Raji (cell line): ENCODE data around the gene SLC34A1.
A peak's percentile ranks its signal among the peaks of the same experiment; 100 is the strongest.

Experiments
- POLR2A ChIP-seq: IDR thresholded peaks from 2 replicates; pipeline ENCODE4 v1.6.1; 2011; ENCODE audit warnings: low read depth, low read length, control low read depth; ENCODE audit not compliant: insufficient read depth

SLC34A1 gene

DNA sequence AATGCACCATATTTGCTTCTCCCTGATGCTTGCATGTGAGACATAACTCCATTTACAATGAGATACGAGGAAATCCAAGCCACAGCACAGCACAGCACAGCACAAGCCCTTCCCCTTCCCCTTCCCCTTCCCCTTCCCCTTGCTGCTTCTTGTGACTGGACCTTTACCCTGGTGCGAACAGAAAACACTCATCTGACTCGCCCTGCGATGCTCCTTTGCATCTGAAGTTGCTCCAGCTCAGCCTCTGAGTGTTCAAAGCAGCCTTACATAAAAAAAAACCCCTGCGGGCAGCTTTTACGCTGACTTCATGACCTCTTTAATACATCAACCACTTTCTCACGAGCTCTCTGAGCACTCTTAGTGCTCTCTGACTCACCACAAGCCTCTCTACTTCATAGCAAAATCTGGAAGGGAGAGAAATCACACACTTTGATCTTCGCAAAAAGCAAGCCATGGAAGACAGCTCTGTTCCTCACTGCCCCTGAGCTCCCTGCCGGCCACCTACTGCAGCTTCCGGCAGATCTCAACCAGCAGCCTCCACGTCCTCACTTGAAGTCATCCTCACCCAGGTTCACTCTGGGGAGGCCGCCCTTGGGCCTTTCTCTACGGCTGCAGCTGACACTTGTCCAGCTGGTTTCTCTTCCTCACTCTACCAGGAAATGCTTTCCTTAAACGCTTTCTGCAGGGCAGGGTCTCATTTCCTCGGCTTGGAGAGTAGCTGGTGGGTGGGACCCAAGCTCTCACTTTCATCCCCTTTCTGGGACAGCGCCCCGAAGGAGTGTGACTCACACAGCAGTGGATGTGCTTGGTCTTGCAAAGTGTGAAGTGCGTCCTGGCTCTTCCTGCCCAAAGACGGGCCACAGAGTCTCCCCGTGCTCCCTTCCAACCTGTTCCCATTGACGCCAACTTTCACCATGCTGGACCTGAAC is 5.3 kb downstream of the SLC34A1 start:
- TF ChIP-seq POLR2A = no peak; the same call in 1 of the 2 replicates

- TF ChIP-seq POLR2A = 0 out of 2 replicates have a peak, but pooled peaks have one; percentile 20
These were observed 6.4 kb downstream of the SLC34A1 start for GRCh38 chr5:177390363-177391300.

GRCh38 chr5:177392765-177393164 is 8.5 kb downstream of the SLC34A1 start:
- no peak for TF ChIP-seq POLR2A

GRCh38 chr5:177393206-177393765 is 9.1 kb downstream of the SLC34A1 start:
- TF ChIP-seq POLR2A = no peak

GRCh38 chr5:177393990-177394389 is 9.8 kb downstream of the SLC34A1 start:
- TF ChIP-seq POLR2A = no peak

GRCh38 chr5:177396078-177396477 is 11.8 kb downstream of the SLC34A1 start:
- no peak for TF ChIP-seq POLR2A

GRCh38 chr5:177396807-177397206 is 12.6 kb downstream of the SLC34A1 start:
- TF ChIP-seq POLR2A = no peak

DNA sequence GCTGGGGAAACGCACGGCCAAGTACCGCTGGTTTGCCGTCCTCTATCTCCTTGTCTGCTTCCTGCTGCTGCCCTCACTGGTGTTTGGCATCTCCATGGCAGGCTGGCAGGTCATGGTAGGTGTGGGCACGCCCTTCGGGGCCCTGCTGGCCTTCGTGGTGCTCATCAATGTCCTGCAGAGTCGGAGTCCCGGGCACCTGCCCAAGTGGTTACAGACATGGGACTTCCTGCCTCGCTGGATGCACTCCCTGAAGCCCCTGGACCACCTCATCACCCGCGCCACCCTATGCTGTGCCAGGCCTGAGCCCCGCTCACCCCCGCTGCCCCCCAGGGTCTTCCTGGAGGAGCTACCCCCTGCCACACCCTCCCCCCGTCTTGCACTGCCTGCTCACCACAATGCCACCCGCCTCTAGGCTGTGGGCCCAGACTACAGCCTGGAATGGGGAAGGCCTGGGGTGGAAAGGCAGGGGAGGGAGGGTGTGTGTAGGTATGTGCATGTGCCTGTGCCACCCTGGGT is 13.7 kb downstream of the SLC34A1 start:
- no peak for TF ChIP-seq POLR2A

- no peak for TF ChIP-seq POLR2A
These were observed 16.0 kb downstream of the SLC34A1 start, which contains the start of gene PFN3 for GRCh38 chr5:177399997-177400868. TSS of gene PFN3 (minus strand) at chr5:177400661. CDS start at chr5:177400576, 85 bp downstream.

DNA sequence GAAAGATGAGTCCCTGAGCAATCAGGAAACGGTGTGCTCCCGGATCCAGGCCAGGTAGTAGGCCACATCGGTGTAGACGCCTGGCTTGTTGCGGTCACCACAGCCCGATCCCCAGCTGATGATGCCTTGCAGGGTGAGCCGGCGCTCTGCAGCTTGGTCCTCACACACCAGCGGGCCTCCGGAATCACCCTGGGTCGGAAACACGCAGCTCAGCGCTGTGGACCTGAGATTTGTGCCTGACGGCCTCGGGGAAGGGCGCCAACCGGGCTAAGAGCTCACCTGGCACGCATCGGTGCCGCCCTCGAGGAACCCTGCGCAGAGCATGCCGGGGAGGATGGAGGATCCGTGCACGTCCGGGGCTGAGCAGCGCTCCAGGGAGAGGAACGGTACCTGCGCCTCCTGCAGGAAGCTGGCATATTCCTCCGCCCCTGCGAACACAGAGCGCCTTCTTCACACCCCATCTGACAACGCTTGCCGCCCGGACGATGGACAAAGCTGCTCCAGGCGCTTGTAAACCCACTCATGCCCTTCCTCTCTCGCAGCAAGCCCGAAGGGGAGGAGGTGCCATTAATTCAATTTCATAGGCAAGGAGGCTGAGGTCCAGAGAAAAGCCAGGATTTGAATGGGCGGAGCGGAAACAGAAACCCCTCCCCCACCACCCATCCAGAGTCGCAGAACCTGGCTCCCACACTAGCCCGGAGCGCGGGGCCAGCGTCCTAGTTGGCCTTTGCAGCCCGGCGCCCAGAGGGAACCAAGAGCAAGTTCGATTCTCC is 18.2 kb downstream of the SLC34A1 start:
- TF ChIP-seq POLR2A = no peak

DNA sequence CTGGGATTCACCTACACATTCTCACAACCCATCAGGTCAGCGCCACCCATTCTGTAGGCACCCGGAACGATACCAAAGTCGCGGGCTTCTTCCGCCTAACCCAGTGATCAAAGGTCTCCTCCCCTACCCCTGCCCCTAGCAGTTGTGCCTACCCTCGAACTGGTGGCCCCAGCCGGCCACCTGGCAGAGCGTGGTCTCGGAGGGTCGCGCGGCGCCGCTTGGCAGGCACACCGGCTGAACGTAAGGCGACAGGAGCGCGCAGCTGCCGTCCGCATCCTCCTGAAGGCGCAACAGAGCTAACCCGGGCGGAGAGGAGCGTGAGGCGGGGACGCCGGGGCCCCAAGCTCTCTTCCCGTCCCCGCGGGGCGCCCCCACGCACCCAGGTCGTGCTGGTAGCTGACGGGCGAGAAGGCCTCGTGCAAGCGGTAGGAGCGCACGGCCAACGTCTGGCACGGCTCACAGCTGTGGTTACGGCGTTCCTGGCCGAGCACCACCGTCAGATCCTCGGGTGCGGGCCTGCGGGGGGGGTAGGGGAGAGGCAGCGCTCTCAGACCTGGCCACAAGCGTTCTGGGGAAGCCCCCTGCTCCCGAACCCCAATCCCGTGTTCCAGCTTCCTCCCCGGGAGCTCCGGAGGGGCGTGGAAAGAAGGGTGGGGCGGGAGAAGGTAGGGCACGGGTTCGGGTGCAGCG is 19.0 kb downstream of the SLC34A1 start:
- no peak for TF ChIP-seq POLR2A

DNA sequence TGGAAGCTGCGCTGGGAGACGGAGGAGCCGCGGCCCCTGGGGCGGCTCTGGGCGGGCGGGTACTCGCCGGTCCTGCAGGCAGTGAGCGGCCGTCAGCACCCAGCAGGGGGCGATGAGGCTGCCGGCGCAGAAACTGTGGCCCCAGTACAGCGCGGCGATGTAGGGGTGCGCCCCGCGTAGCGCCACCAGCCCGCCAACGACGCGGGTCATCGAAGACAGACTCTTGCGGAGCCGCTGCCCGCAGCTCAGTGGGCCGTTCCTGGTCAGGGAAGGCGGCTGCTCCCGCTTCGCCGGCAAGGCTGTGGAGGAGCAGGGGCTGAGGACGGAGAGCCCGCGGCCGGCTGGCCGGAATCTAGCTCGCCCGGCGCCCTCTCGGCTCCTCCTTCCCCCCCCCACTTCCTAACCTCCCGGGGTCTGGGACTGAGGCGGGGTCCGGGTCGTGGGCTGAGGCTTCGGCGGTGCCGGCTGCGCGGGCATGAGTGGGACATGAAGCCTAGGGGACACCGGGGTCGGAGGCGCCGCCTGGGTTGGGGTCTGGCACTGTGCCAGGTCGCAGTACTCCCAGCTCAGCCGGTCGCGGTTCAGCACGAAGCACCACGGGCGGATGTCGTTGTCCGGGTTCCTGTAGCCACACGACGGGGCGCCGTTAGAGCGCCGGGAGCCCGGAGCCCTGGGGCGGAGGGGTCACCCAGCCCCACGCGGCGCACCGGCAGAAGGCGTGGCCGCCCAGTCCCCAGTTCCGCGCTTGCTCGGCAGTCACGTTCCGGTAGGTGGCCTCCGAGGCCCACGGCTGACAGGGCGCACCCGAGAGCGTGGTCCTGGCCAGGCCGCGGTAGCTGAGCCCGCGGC is 19.8 kb downstream of the SLC34A1 start:
- TF ChIP-seq POLR2A = peak; percentile 48
